Gastrocnemius medialis (tissue), 4 donors: ENCODE data around the gene INTS15. TPM values are rescaled to one million over a fixed set of nuclear protein-coding genes. Genes with fewer than 3 reads are reported as not detected.
A peak's percentile ranks its signal among the peaks of the same experiment; 100 is the strongest.

Source experiments
- ATAC-seq, 2 donors: fragments of 150-250 bp; one replicate each; pipeline ENCODE4 v1.9.1; 2016
- DNase-seq, 2 donors: peaks; one replicate each; pipeline ENCODE4 v3.0.0-alpha.2; 2019
- H3K27ac ChIP-seq, 4 donors: fragments of 200-600 bp; sonication (generic); 1 replicate in 1 of 4; 2 replicates in 3 of 4; pipeline ENCODE4 v1.5.1; 2016 to 2018; ENCODE audit warnings: mild to moderate bottlenecking in 2 of 4, moderate library complexity in 1 of 4
- H3K27me3 ChIP-seq, 3 donors: fragments of 200-600 bp; sonication (generic) in 2 of 3; 1 replicate in 1 of 3; 2 replicates in 2 of 3; pipeline versions ENCODE4 v1.5.1 to v1.6.0; 2016 to 2019; ENCODE audit warnings: mild to moderate bottlenecking in 1 of 3, moderate library complexity in 1 of 3
- H3K36me3 ChIP-seq, 2 donors: fragments of 200-600 bp; sonication (generic) in 1 of 2; one replicate each; pipeline ENCODE4 v1.5.1; 2017 to 2018
- H3K4me1 ChIP-seq, 2 donors: fragments of 200-600 bp; sonication (generic) in 1 of 2; one replicate each; pipeline ENCODE4 v1.5.1; 2016 to 2017; ENCODE audit warnings: mild to moderate bottlenecking in 2 of 2
- H3K4me3 ChIP-seq, 4 donors: fragments of 200-600 bp; sonication (generic) in 3 of 4; 1 replicate in 1 of 4; 2 replicates in 3 of 4; pipeline ENCODE4 v1.5.1; 2016 to 2019; ENCODE audit warnings: mild to moderate bottlenecking in 2 of 4
- H3K9me3 ChIP-seq, 3 donors: fragments of 200-600 bp; sonication (generic) in 2 of 3; 1 replicate in 1 of 3; 2 replicates in 2 of 3; pipeline ENCODE4 v1.5.1; 2016 to 2019
- CTCF ChIP-seq, 5 experiments: fragments of 450-650 bp in 3 of 5; fragments of 200-600 bp in 2 of 5; sonication (generic) in 2 of 5; IDR thresholded peaks in 4 of 5; conservative IDR thresholded peaks in 1 of 5; 1 replicate in 4 of 5; 2 replicates in 1 of 5; pipeline ENCODE4 v1.5.1; 2016 to 2019; ENCODE audit warnings: antibody characterized with exemption in 5 of 5, mild to moderate bottlenecking in 3 of 5, moderate library complexity in 3 of 5
- POLR2A ChIP-seq, 2 donors: fragments of 450-650 bp; IDR thresholded peaks; one replicate each; pipeline ENCODE4 v1.6.1; 2017; ENCODE audit warnings: antibody characterized with exemption in 2 of 2, mild to moderate bottlenecking in 2 of 2, moderate library complexity in 2 of 2
- in situ Hi-C, 4 donors: fragments of 200-750 bp; cut with MboI; loops; one replicate each; pipeline versions ENCODE4 v1.15.0 to v1.8.0; 2017; ENCODE audit warnings: low sequenced_read_pairs in 4 of 4
- intact Hi-C: fragments of 100-400 bp; cut with DNase I; formaldehyde crosslinking; loops from one replicate; pipeline ENCODE4 v1.15.1; 2023; ENCODE audit warnings: low total_unique reads
- total RNA-seq, 4 donors: library from RNA; depleted of rRNA; stranded (reverse); fragments of >200 nt; gene quantifications; one replicate each; pipeline versions ENCODE4 v1.1.0 to v1.2.3, GENCODE V29; 2016

The INTS15 gene
- total RNA-seq, 4 donors from 2014 or later = 20.1 to 30.4 (median 26.1) TPM

- no peaks in the 10 kb centered on the region for H3K9me3 ChIP-seq
- DNase-seq (no peak), ATAC-seq (no peak)
- H3K27me3 ChIP-seq = no peaks in the 10 kb centered on the region
- no peak overlapping the region for H3K4me3 ChIP-seq
- intact Hi-C loops = loop anchor here (5.0 kb wide), 1 partner anchor 52 kb away; no protein-coding TSS in a partner anchor
- H3K4me1 ChIP-seq = peaks cover 8 to 20% of the 10 kb centered on the region in 2 donors
- TF ChIP-seq CTCF (IDR thresholded peaks at IDR 0.05 in 4 of 5, conservative IDR thresholded peaks at IDR 0.05 in 1 of 5) (no peak), POLR2A (IDR thresholded peaks at IDR 0.05) (no peak)
- H3K36me3 ChIP-seq = peaks cover 0 to 32% of the 10 kb centered on the region in 2 donors
- H3K27ac ChIP-seq = no peak overlapping the region
- in situ Hi-C loops = no loop called here
Measured at GRCh38 chr7:6639032-6639431, 49.2 kb downstream of the INTS15 start.

GRCh38 chr7:6639627-6640026 lies 49.8 kb downstream of the INTS15 start:
- no peak for DNase-seq
- no peak for TF ChIP-seq CTCF (IDR thresholded peaks at IDR 0.05 in 4 of 5, conservative IDR thresholded peaks at IDR 0.05 in 1 of 5)
- no peak for TF ChIP-seq POLR2A (IDR thresholded peaks at IDR 0.05)
- Histone ChIP-seq H3K4me1 (peaks cover 8 to 20% of the 10 kb centered on the region in 2 donors), H3K27me3 (no peaks in the 10 kb centered on the region), H3K27ac (no peak overlapping the region), H3K9me3 (no peaks in the 10 kb centered on the region), H3K4me3 (no peak overlapping the region), H3K36me3 (peaks cover 0 to 38% of the 10 kb centered on the region in 2 donors)
- intact Hi-C loops = loop anchor here (5.0 kb wide), 1 partner anchor 52 kb away; no protein-coding TSS in a partner anchor
- in situ Hi-C loops = no loop called here
- ATAC-seq = no peak

GRCh38 chr7:6640246-6640721 lies 50.5 kb downstream of the INTS15 start:
- no peaks in the 10 kb centered on the region for H3K27me3 ChIP-seq
- DNase-seq (peak in 1 of 2 donors; percentile 30), ATAC-seq (no peak)
- H3K9me3 ChIP-seq = no peaks in the 10 kb centered on the region
- peaks cover 8 to 20% of the 10 kb centered on the region in 2 donors for H3K4me1 ChIP-seq
- H3K4me3 ChIP-seq = no peak overlapping the region
- in situ Hi-C loops = no loop called here
- intact Hi-C loops = no loop called here
- H3K27ac ChIP-seq = no peak overlapping the region
- TF ChIP-seq CTCF (IDR thresholded peaks at IDR 0.05 in 4 of 5, conservative IDR thresholded peaks at IDR 0.05 in 1 of 5) (no peak), POLR2A (IDR thresholded peaks at IDR 0.05) (no peak)
- peaks cover 0 to 44% of the 10 kb centered on the region in 2 donors for H3K36me3 ChIP-seq

- Histone ChIP-seq H3K9me3 (no peaks in the 10 kb centered on the region), H3K27ac (no peak overlapping the region), H3K4me3 (no peak overlapping the region), H3K4me1 (peaks cover 6 to 17% of the 10 kb centered on the region in 2 donors), H3K27me3 (no peaks in the 10 kb centered on the region), H3K36me3 (peaks cover 0 to 51% of the 10 kb centered on the region in 2 donors)
- DNase-seq = no peak
- in situ Hi-C loops (no loop called here), intact Hi-C loops (no loop called here)
- TF ChIP-seq POLR2A (IDR thresholded peaks at IDR 0.05) = no peak
- no peak for TF ChIP-seq CTCF (IDR thresholded peaks at IDR 0.05 in 4 of 5, conservative IDR thresholded peaks at IDR 0.05 in 1 of 5)
- no peak for ATAC-seq
Measured at GRCh38 chr7:6641305-6642035, 51.6 kb downstream of the INTS15 start.
